Epidermal melanocyte (primary cell): ENCODE data around the gene RNF220.

Experiments used
- DNase-seq: peaks from one replicate; pipeline ENCODE4 v3.0.0; 2011; ENCODE audit warnings: low spot score; ENCODE audit not compliant: insufficient read length

RNF220 gene

GRCh38 chr1:44672961-44673674 lies 268.1 kb downstream of the RNF220 start:
- DNase-seq: no peak

GRCh38 chr1:44673675-44674112 lies 268.6 kb downstream of the RNF220 start:
- DNase-seq: no peak

DNA sequence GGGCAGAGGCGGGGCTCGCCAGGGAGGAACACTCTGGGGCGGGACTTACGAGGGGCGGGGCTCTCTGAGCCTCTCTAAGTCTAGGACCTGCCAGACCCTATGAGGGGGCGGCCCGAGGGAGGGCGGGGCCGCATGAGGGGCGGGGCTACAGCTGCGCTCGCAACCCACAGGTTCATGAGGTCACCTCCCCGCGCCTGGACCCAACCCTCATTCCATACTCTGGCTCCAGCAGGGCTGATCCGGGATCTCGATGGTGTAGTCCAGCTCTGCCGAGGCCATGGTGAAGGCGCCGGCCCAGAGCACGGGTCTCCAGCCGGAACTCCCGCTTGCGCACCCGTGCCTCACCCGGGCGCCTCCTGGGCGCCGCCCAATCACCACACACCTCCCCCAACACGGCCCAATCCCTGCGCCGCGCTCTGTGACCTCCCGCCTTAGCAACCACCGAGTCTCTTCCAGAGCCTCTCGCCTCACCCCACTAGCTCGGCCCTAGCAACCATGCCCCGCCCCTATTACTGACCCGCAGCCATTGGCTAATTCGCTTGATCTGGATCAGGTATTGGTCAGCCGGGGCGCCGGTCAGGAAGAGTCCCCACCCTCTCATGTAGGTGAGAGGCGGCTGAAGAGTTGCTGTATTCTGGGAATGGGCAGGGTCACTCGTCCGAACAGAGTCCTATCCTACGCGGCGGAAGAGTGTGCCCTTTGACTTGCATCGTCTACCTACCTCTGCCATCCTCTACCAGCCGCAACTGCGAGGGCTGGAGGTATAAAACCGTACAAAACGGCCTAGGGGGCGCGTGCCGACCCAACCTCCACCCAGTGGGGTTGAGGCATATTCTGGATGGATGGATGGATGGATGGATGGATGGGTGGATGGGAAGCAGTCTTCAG lies 269.3 kb downstream of the RNF220 start, which contains the start of the genes ARMH1 and TMEM53:
Gene ARMH1, plus strand, starts transcription at position 602 of the 888 bp plus-strand sequence. CDS start 14,984 bp downstream, outside the sequence.
Gene TMEM53, minus strand, starts transcription at position 369 of the 888 bp plus-strand sequence. Its CDS starts 90 bp downstream, at position 279.
- DNase-seq: peak; percentile 94

GRCh38 chr1:44675186-44675585 lies 270.1 kb downstream of the RNF220 start:
- DNase-seq: no peak

GRCh38 chr1:44676484-44677200 lies 271.6 kb downstream of the RNF220 start:
- no peak for DNase-seq

DNA sequence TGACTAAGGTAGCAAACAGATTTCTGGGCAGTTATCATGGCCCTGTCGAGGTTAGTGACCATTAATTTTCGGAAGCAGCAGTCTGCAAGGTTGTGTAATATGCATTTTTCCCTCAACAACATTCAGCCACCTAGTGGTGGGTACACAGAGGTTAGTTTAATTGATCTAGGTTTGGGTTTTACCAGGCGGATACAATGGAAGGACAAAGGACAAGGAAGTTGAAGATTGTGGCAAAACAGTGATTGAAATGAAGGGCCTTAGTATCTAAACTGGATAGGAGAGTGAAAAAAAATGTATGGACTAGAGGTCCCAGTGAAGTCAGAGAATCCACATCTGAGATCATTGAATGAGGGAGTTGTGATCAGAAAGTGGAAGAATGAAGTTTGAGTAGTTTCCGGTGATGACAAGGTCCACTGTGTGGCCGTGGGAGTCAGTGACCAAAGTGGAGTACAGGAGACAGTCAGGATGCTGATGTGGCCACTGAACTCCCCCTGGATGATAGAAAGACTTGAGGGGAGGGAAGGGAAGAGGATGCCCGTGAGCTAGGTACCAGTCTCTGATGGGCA lies 272.2 kb downstream of the RNF220 start:
- DNase-seq: no peak

DNA sequence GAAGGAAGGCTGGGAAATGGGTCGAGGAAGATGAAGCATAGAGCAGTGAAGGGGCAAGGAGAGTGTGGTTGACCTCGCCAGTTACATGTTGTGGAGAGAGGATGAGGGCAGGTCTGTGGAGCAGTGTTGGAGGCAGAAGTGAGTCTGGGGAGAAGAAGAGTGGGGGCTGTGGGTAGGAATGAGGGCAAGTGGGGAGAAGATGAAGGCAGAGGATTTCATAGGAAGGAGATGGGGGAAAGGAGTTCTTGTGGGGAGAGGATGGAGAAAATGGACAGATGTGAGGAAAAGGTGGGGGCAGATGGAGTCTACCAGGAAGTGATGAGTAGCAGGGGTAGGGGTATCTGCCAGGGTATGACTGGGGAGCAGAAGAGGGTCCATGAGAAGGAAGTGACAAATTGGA lies 273.1 kb downstream of the RNF220 start:
- DNase-seq: no peak

GRCh38 chr1:44678626-44679025 lies 273.6 kb downstream of the RNF220 start:
- no peak for DNase-seq

GRCh38 chr1:44679468-44679867 lies 274.4 kb downstream of the RNF220 start:
- no peak for DNase-seq

DNA sequence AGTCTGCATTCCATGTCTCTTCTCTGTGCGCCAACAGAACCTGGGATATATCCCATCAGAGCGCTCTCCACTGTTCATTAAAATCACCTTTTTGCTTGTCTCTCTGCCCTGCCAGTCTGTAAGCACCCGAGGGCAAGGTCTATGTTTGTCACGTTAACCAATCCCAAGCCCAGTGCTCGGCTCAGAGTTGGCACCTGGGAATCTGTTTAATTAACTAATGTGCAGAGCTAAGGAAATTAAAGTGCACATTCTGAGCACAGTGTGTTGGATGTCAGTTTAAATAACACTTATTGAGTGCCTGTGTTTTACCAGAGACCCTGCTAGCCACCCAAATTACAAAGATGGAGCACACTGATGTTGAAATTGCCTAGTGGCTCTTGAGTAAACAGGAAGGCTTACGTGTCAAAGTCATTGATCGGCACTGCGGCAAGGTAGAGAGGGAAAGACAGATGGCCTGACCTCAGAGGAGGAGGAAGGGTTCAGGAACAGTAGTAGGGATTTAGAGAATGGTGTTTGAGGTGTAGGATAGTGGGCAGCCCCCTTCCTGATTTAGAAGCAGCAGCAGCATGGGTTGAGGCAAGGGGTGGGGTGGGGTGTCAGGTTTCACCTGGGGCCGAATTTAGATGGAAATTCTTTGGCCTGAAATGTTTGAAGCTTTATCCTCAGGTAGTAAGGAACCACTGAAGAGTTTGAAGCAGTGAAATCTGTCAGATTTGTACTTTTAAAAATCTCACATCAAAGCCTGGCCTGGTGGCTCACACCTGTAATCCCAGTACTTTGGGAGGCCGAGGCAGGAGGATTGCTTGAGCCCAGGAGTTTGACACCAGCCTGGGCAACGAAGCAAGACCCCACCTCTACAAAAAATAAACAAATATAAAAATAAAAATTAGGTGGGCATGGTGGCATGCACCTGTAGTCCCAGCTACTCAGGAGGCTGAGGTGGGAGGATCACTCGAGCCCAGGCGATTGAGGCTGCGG lies 277.1 kb downstream of the RNF220 start:
- DNase-seq: no peak

DNA sequence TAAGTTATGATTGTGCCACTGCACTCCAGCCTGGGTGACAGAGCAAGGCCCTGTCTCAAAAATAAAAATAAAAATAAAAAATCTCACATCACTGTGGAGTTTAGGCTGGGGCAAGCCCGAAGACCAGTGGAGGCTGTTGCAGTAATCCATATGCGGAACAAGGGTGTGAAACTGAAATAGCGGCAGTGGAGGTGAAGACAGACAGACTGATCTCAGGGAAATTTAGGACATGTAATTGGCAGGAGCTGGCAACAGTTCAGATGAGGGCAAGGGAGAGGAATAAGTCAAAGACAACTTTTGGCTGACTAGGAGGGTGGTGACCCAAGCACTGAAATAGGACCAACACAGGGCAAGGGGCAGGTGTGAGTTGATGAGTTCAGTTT lies 277.8 kb downstream of the RNF220 start:
- no peak for DNase-seq

- DNase-seq: no peak
Measured at GRCh38 chr1:44684525-44684924, 279.5 kb downstream of the RNF220 start.

DNA sequence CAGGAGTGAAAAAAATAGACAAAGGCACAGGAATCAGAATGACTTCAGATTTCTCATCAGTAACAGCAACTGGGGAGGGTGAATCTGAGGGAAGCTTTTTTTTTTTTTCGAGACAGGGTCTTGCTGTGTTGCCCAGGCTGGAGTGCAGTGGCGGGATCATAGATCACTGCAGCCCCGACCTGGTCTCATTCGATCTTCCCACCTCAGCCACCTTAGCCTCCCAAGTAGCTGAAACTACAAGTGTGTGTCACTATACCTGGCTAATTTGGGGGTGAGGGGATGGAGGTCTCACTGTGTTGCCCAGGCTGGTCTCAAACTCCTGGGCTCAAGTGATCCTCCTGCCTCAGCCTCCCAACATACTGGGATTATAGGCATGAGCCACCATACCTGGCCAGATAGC lies 280.2 kb downstream of the RNF220 start:
- no peak for DNase-seq

- no peak for DNase-seq
Measured at GRCh38 chr1:44685881-44686280, 280.8 kb downstream of the RNF220 start.

DNA sequence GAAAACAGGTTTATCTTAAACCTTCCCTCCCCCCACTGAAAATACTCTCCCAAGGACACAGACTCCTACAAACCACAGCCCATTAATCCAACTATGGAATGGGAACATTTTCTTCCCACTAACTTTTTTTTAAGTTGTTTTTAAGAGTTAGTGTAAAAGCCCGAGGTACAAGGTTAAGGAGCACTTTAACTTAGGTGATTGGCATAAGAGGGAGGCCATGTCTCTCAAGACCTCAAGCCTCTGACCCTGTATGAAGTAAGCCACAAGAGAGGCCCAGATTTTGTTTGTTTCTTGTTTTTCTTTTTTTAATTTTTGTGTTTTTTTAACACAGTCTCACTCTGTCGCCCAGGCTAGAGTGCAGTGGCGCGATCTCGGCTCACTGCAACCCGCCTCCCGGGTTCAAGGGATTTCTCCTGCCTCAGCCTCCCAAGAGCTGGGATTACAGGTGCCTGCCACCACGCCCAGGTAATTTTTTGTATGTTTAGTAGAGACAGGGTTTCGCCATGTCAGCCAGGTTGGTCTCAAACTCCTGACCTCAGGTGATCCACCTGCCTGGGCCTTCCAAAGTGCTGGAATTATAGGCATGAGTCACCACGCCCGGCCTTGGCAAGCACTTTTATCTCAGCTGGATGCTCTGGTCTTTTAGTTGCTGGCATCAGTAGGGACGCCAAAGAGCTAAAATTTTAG lies 283.8 kb downstream of the RNF220 start:
- no peak for DNase-seq

DNA sequence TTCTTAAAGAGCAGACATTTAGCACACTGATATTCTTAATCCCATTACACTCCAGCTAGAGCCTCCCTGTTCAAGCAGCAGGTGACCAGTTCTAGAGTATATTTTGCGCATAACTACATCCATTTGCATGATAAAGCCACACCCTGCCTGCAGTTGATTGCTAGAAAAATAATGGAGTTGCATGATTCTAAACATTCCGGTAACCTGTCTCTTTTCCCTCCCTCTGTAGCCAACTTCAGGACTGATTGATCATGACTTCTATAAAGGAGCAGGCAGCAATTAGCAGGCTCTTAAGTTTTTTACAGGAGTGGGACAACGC lies 284.4 kb downstream of the RNF220 start:
- no peak for DNase-seq

DNA sequence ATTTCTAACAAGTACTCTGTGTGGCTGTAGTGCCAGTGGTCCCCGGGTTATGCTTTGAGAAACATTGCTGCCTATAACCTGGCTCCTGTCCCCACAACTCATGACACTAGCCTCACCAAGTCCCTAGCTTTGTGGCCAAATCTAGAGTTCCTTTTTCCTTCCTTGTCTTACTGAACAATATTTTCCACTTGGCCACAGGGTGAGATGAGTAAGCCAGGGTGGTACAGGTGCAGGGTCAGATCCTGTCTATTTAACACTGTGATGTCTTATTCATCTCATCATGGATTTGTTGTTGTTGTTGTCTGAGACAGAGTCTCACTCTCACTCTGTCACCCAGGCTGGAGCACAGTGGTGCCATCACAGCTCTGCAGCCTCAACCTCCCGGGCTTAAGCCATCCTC lies 288.1 kb downstream of the RNF220 start:
- DNase-seq: no peak

DNA sequence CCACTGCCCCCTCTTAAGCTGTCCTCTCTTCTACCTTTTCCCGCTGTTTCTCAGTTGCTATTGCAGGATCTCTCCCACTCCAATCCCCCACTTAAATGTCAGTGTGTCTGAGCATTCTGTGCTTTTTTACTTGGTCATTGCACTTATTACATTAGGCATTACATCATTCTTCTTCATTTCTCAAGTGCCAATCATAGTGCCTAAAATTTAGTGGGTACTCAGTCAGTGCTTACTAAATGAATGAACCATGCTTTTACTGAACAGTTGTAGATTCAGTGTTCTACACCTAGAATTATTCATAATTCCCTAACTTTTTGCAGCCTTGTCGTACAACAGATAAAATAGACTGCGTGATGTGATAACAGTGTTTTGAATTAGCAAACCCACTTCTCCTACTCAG lies 288.8 kb downstream of the RNF220 start:
- DNase-seq: no peak

GRCh38 chr1:44694863-44695478 lies 289.9 kb downstream of the RNF220 start:
- DNase-seq: no peak
